ENCODE results near the gene USP16.
A peak's percentile ranks its signal among the peaks of the same experiment; 100 is the strongest.

The USP16 gene

DNA sequence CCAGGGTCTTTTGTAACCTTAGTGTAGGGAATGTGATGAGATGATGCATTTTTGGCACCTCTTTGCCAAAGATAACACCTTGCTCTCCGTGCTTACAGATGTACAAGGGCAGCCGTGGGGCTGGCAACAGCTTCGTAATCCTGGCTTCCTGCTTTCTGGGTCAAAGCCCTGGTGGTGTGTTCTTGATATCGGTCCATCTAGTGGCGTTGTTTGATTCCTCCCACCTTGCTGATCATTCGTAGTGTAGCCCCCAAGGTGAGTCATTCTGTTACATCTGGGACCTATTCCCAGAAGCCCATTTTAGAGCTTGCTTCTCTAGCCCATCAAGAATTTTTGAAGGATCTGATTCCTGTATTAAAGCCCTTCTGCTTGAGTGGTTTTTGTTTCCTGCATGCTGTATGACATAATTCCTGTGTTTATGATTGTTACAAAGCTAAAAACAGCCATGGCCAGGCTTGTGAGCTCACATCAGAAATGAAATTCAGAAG lies 56.0 kb downstream of the USP16 start:
- peak; percentile 73 for FAIRE-seq
- no peak for DNase-seq (ENCODE audit: insufficient read length, low spot score)

DNA sequence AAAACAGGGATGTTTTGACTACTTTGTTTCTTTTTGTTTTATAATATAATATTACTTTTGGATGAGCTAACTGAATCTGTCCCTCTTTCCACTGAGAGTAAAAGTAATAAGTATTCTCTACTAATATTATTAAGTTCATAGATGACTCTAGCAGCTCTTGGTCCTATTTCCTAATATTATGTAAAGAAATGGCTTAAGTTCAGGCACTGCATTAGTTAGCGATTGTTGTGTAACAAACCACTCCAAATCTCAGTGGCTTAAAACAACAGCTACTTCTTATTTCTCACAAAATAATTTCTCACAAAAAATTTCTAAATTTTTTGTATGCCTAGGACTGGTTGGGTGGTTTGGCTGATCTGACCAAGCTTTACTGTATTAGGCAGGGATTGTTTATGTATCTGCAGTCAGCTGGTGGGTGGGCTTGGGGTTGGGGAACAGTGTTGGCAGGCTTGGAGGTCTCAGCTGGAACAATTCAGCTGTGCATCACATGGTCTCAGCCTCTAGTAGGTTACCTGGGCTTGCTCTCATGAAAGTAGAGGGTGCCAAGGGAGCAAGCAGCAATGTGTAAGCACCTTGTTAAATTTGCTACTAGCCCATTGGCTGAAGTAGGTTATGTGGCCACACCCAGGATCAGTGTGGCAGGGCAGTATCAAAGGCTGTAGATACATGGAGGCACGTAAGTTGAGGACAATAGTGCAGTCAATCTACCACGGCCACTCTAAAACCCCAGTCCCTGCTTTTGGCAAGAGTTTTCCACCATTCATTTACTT lies 57.8 kb downstream of the USP16 start:
- FAIRE-seq (no peak), DNase-seq (ENCODE audit: insufficient read length, low spot score) (no peak)

- FAIRE-seq (no peak), DNase-seq (ENCODE audit: insufficient read length, low spot score) (no peak)
Measured at GRCh38 chr21:29083306-29083705, 58.8 kb downstream of the USP16 start.

- FAIRE-seq (no peak), DNase-seq (ENCODE audit: insufficient read length, low spot score) (no peak)
Measured at GRCh38 chr21:29084372-29084771, 59.9 kb downstream of the USP16 start.

DNA sequence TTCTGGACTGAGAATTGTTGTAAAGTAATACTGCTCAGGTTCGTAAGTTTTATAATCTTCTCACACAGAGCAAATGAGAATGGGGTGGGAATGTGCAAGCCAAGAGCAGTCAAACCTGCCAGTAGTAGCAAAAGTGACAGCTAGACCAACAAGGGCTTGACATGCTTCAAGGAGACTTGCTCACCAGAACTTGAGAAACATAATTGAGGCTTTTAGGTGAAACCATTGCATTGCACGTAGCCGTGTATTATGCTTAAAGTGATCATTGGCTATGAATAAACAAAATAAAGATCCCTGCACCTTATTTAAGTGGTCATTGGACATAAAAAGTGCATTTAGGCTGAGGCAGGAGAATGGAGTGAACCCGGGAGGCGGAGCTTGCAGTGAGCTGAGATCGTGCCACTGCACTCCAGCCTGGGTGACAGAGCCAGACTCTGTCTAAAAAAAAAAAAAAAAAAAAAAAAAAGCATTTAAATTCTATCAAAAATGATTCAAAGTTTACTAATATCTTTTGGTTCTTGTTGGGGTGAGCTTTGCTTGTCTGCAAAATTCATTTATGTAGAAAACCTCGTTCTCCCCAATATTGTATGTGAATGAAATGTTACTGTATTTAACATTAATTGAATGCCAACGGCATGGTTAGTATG lies 60.8 kb downstream of the USP16 start:
- DNase-seq (ENCODE audit: insufficient read length, low spot score) = no peak
- FAIRE-seq = no peak

GRCh38 chr21:29091033-29091432 lies 66.6 kb downstream of the USP16 start:
- FAIRE-seq = no peak
- DNase-seq (ENCODE audit: insufficient read length, low spot score) = no peak

DNA sequence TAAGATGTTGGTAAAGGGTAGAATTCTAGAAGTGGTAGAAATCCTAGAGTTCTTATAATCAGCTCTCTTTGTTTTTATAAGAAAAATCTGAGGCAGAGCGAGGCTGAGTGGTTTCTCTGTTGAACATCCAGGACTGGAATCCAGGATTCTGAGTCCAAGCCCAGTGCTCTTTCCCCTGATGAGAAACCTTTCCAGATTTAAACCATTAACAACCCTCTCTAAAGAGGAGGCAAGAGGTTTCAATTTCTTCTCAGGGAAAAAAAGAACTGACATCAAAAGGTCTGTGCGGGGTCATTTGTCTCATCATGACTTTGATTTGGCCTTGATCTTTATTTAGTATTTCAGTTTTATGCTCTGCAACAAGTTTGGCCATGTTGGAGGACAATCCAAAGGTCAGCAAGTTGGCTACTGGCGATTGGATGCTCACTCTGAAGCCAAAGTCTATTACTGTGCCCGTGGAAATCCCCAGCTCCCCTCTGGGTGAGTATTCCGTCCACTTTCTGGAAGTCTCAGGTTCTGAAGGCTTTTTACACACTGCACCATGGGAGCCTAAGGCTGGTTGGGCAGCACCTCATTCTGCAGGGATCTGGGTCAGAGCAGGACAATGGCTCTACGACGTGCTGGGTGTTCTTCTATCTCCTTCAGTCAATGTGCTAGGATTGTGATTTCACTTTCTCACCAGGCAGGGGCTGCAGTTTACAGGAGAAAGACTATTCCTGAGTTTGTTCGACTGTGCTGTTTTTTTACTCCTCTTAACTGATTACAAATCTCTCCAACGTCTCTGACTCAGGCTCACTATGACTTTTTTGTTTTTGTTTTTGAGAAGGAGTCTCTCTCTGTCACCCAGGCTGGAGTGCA lies 67.9 kb downstream of the USP16 start:
- no peak for FAIRE-seq
- DNase-seq (ENCODE audit: insufficient read length, low spot score) = no peak

DNA sequence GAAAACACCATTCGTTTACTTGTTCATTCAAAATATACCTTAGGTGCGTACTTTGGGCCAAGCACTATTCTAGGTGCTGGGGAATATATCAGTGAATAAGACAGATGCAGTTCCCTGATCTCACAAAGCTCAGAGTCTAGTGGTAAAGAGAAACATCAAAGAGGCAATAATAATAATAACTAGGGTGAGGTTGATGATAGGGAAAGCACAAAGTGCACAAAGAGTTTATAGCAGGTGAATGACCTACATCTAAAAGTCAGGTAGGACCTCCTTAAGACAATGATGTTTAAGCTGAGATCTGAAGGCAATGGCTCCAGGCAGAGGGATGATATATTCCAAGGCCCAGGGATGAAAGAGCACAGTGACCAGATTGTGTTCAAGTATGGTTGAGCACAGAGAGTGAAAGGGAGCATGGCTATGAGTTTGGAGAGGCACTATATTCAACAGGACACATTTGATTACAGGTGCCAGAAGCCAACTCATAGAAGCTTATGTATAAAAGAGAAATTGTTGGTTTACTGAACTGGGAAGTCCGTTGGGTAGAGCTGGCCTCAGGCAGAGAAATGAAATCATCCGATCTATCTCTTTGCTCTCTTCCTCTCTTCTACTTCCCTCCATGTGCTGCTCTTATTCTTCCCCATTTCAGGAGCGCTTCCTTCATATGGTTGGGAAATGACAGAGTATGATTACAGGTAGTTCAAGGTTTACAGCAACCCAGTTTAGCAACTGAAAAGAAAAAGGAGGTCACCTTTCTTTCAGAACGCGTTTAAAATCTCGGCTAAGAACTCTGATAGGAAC lies 71.9 kb downstream of the USP16 start:
- no peak for FAIRE-seq
- DNase-seq (ENCODE audit: insufficient read length, low spot score) = no peak

GRCh38 chr21:29098156-29098555 lies 73.7 kb downstream of the USP16 start:
- FAIRE-seq (no peak), DNase-seq (ENCODE audit: insufficient read length, low spot score) (no peak)

DNA sequence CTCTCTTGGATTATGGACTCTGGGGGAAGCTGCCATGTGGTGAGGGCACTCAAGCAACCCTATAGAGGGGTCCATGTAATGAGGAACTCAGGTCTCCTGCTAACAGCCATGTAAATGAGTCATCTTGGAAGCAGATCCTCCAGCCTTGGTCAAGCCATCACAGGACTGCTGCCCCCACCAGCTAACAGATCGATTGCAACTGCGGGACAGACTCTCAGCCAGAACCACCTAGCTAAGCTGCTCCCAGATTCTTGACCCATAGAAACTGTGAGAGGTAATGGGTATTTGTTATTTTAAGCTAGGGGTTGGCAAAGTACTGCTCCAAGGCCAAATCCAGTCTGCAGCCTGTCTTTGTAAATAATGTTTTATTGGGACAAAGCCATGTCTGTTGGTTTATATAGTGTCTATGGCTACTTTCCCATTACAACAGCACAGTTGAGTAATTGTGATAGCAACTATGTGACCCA lies 78.4 kb downstream of the USP16 start:
- FAIRE-seq (no peak), DNase-seq (ENCODE audit: insufficient read length, low spot score) (no peak)
